Frontal cortex (tissue), 4 donors: ENCODE data around the gene OR2A14. TPM values are rescaled to one million over a fixed set of nuclear protein-coding genes. Genes with fewer than 3 reads are reported as not detected.
"Not testable (repeated sequence)": the region's sequence is repeated elsewhere in the genome, so short reads cannot be mapped to it uniquely, and the experiment has no call there.

ENCODE experiments used
- DNase-seq, 2 donors: peaks; one replicate each; pipeline ENCODE4 v3.0.0; 2012; ENCODE audit warnings: low spot score in 2 of 2
- FAIRE-seq: peaks from 2 replicates; lab custom pipeline; 2012; peaks lifted over from hg19 to GRCh38; lab: Jason Lieb, UNC
- total RNA-seq: library from RNA; depleted of rRNA; stranded (reverse); fragments of >200 nt; gene quantifications from one replicate; pipeline ENCODE4 v1.2.3, GENCODE V29; 2014
- donor health status: control.
- donor health status: control.
- donor health status: control.

OR2A14 gene, protein sequence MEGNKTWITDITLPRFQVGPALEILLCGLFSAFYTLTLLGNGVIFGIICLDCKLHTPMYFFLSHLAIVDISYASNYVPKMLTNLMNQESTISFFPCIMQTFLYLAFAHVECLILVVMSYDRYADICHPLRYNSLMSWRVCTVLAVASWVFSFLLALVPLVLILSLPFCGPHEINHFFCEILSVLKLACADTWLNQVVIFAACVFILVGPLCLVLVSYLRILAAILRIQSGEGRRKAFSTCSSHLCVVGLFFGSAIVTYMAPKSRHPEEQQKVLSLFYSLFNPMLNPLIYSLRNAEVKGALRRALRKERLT
- total RNA-seq, result not detected

- FAIRE-seq (no peak), DNase-seq (no peak)
Observed at GRCh38 chr7:144122876-144123275, at the start of gene OR2A14. TSS of gene OR2A14 (plus strand) at chr7:144123176. CDS start at chr7:144129113, 5,937 bp downstream.

DNA sequence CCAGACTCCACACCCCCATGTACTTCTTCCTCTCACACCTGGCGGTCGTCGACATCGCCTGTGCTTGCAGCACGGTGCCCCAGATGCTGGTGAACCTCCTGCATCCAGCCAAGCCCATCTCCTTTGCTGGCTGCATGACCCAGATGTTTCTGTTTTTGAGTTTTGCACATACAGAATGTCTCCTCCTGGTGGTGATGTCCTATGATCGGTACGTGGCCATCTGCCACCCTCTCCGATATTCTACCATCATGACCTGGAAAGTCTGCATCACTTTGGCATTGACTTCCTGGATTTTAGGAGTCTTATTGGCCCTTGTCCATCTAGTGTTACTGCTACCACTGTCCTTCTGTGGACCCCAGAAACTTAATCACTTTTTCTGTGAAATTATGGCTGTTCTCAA is 48.6 kb upstream of the OR2A14 start:
- DNase-seq, result no peak
- no peak for FAIRE-seq

DNA sequence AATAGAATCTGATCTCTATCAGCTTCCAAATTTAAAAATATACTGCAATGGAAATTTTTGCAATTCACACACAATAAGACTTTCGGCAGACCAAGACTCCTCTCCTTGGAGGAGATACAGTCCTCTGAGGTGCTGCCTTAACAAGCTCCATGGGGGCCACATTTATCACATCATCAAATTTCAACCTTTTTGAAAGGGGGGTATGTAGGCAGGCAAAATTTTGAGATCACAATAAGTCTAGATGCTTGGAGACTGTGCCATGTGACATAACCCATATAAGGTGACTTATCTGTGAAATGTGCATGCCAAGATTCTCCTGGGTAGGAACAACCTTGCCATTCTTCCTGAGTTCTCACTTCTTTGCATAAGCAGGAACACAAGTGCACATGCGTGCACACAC is 37.0 kb upstream of the OR2A14 start, which contains the start of gene OR2A12:
TSS of gene OR2A12 (plus strand) at position 301 of the 400 bp plus-strand sequence. CDS start 8,830 bp downstream, outside the sequence.
- FAIRE-seq, result no peak

GRCh38 chr7:144086730-144087129 is 36.2 kb upstream of the OR2A14 start:
- no peak for FAIRE-seq
- no peak for DNase-seq

More for the DNA sequence above, 37.0 kb upstream of the OR2A14 start, which contains the start of gene OR2A12:
- no peak for DNase-seq

- no peak for DNase-seq
Observed at GRCh38 chr7:144087230-144087629, 35.7 kb upstream of the OR2A14 start.

GRCh38 chr7:144090667-144091066 is 32.3 kb upstream of the OR2A14 start:
- no peak for DNase-seq
- FAIRE-seq, result no peak

More at GRCh38 chr7:144087230-144087629, 35.7 kb upstream of the OR2A14 start:
- FAIRE-seq, result no peak

DNA sequence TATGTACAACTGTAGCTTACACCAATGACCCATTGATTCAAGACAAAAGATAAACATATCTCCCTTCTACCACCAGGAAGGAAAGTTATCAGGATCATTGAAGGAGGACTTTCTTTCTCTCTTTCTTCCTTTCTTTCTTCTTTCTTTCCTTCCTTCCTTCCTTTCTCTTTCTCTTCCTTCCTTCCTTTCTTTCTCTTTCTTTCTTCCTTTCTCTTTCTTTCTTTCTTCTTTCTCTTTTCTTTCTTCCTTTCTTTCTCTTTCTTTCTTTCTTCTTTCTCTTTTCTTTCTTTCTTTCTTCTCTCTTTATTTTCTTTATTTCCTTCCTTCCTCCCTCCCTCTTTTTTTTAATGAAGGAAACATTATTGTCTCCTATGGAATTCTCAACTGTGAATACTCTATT is 24.2 kb upstream of the OR2A14 start:
- DNase-seq (no peak), FAIRE-seq (no peak)

GRCh38 chr7:144100607-144101006 is 22.4 kb upstream of the OR2A14 start:
- FAIRE-seq, result no peak
- DNase-seq, result no peak

GRCh38 chr7:144102041-144102440 is 20.9 kb upstream of the OR2A14 start:
- DNase-seq, result no peak
- no peak for FAIRE-seq

DNA sequence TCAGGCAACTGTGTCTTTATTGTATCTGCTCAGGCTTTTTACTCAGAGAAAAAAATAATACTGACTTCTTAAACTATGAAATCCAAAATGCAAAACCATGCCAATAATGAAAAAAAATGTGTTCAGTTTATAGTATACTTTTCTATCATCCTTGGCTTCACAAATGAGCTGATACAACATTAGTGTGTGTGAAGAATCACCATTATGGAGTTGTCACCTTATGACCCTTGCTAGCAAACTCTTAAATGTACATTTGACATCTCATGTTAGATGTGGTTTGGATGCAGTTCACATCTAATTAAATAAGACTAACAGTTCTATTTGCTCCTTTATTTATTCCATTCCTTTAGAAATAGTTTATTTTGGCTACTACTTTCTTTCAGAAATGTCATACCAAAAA is 17.8 kb upstream of the OR2A14 start:
- DNase-seq (no peak), FAIRE-seq (no peak)

DNA sequence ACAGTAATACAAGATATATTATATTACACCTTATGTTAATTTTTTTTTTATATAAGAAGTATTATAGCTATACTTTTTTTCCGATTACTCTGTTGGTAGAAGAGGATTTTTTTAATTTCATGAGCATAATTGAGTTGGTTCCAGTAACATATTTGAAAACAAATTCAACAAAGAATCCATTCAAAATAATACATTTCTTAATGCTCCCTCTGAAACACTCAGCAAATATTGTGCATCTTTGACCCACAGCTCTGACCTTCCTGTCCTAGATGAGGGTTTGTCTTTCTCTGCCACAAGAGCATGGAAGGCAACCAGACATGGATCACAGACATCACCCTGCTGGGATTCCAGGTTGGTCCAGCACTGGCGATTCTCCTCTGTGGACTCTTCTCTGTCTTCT is 13.7 kb upstream of the OR2A14 start, which contains the start of gene OR2A2:
TSS of gene OR2A2 (plus strand) at position 301 of the 400 bp plus-strand sequence. CDS start at position 301, 0 bp downstream.
- FAIRE-seq (no peak), DNase-seq (no peak)

- FAIRE-seq (no peak), DNase-seq (no peak)
Observed at GRCh38 chr7:144110272-144110671, 12.7 kb upstream of the OR2A14 start.

GRCh38 chr7:144113651-144114050 is 9.3 kb upstream of the OR2A14 start:
- DNase-seq (no peak), FAIRE-seq (no peak)

- FAIRE-seq, result no peak
- no peak for DNase-seq
Observed at GRCh38 chr7:144118341-144118740, 4.6 kb upstream of the OR2A14 start.

DNA sequence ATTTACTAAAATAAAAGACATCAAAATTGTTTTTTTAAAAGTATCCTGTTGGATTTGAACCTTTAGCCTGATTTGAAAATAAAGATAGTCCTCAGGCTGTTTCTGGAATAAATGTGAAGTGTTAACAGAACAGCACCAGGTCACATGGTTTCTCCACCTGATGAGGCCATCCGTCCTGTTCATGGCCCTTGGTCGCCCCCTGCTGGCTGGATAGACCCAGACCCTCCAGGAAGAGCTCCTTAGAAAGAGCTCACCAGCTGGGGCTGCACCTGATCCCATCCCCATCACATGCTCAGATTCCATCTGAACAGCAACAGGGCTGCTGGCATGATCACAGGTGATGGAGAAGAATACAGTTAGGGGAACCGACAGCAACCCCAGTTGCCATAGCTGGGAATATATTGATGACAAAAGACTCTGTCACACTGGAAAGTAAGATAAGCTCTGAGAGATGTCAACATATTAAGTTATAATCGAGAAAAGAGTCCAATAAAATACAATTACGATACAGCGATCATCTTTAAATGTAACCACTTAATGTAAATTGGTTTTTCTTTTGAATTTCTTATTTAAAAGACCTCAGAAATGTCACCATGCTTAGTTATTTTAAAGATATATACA is 4.8 kb downstream of the OR2A14 start:
- FAIRE-seq (no peak), DNase-seq (peak; percentile 4 to 29)

GRCh38 chr7:144129601-144130000 is 6.6 kb downstream of the OR2A14 start:
- not testable (repeated sequence) for DNase-seq, FAIRE-seq

- no peak for DNase-seq
- FAIRE-seq, result no peak
Observed at GRCh38 chr7:144130730-144131129, 7.8 kb downstream of the OR2A14 start.

DNA sequence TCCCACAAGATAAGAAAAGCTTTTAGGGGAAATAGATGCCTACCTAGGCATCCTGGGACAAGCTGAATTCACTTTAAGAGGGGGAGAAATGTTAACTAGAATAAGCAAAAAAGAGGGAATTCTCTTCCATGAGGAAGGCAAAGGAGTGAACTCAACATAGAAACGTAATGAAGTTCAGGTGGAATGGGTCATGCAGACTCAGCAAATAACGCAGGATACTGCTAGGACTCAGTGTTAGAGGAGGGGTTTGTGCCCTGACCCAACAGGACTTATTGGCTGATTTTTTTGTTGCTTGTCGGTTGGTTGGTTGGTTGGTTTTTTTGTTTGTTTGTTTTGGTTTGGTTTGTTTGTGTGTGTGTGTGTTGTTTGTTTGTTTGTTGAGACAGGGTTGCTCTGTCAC is 9.3 kb downstream of the OR2A14 start:
- FAIRE-seq (no peak), DNase-seq (no peak)

DNA sequence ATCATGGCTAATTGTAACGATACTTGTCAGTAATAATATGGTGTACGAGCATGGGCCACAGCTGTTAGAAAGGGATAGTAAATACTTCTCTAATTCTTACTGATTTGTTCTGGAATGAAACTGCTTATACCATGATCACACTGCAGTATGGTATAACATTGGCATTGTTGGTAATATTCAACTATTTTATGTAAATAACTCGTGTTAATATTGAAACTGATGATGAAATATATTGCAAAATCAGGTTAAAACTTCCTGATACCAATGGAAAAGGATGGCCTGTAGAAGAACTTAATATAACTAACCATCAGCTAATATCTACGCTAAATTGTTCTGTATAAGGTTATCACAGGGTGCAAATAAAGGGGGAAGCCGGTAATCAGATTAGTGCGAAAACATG is 10.3 kb downstream of the OR2A14 start:
- DNase-seq (no peak), FAIRE-seq (no peak)

DNA sequence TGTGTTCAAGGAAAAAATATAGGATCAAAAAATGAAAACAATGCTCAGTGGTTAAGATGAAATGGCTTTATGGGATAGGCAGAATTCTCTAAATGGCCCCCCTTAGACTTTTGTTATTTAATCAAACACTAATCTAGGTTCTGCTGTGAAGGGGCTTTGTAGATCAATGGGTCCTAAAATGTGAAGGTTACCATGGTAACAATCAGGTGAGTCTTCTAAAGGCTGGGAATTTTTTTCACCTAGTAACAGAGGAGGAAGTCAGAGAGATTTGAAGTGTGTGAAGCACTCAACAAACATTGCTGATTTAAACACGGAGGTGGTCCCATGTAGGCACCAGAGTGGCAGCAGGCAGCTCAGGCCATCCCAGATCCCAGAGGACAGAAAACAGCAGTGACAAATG is 11.1 kb downstream of the OR2A14 start:
- no peak for FAIRE-seq
- DNase-seq, result no peak

- FAIRE-seq (no peak), DNase-seq (no peak)
Observed at GRCh38 chr7:144137501-144137900, 14.5 kb downstream of the OR2A14 start.
